HEK293 (cell line): ENCODE results near the gene MEX3A.

Experiments
- EGR2 ChIP-seq: fragments of 450-650 bp; formaldehyde crosslinking; IDR thresholded peaks from 2 replicates; pipeline ENCODE4 v1.5.1; 2016; ENCODE audit warnings: low read depth, missing biosample characterization, missing genetic modification characterization
- GLIS1 ChIP-seq: fragments of 450-650 bp; formaldehyde crosslinking; IDR thresholded peaks from 2 replicates; pipeline ENCODE4 v1.5.1; 2016; ENCODE audit warnings: missing biosample characterization, missing genetic modification characterization
- MYNN ChIP-seq: fragments of 450-650 bp; formaldehyde crosslinking; IDR thresholded peaks from 2 replicates; pipeline ENCODE4 v1.5.1; 2016; ENCODE audit warnings: missing biosample characterization, missing genetic modification characterization, borderline replicate concordance
- PBX3 ChIP-seq: sonication (generic); formaldehyde crosslinking; IDR thresholded peaks from 2 replicates; pipeline ENCODE4 v1.8.1; 2022; ENCODE audit warnings: mild to moderate bottlenecking, moderate library complexity, missing genetic modification reagents
- SALL2 ChIP-seq: fragments of 450-650 bp; formaldehyde crosslinking; IDR thresholded peaks from 2 replicates; pipeline ENCODE4 v1.5.0; 2017; ENCODE audit warnings: missing biosample characterization, mild to moderate bottlenecking, missing genetic modification characterization, borderline replicate concordance
- SCRT2 ChIP-seq: fragments of 450-650 bp; formaldehyde crosslinking; IDR thresholded peaks from 2 replicates; pipeline ENCODE4 v1.5.1; 2016; ENCODE audit warnings: missing biosample characterization, missing genetic modification characterization
- SP2 ChIP-seq: fragments of 450-650 bp; formaldehyde crosslinking; IDR thresholded peaks from 2 replicates; pipeline ENCODE4 v1.5.1; 2016; ENCODE audit warnings: missing biosample characterization, missing genetic modification characterization
- TRIM28 ChIP-seq: IDR thresholded peaks from 2 replicates; pipeline ENCODE4 v1.6.1; 2011; ENCODE audit warnings: low read length, control low read depth, borderline replicate concordance
- WT1 ChIP-seq: fragments of 450-650 bp; formaldehyde crosslinking; IDR thresholded peaks from 2 replicates; pipeline ENCODE4 v1.5.1; 2016; ENCODE audit warnings: missing biosample characterization, missing genetic modification characterization
- ZBTB17 ChIP-seq: fragments of 450-650 bp; formaldehyde crosslinking; IDR thresholded peaks from 2 replicates; pipeline ENCODE4 v1.5.1; 2016; ENCODE audit warnings: missing biosample characterization, missing genetic modification characterization
- ZBTB48 ChIP-seq: fragments of 450-650 bp; formaldehyde crosslinking; IDR thresholded peaks from 2 replicates; pipeline ENCODE4 v1.5.1; 2016; ENCODE audit warnings: missing biosample characterization, missing genetic modification characterization
- ZBTB8A ChIP-seq: fragments of 450-650 bp; formaldehyde crosslinking; IDR thresholded peaks from 2 replicates; pipeline ENCODE4 v1.5.1; 2016; ENCODE audit warnings: missing biosample characterization, missing genetic modification characterization
- ZEB2 ChIP-seq: fragments of 450-650 bp; formaldehyde crosslinking; IDR thresholded peaks from 2 replicates; pipeline ENCODE4 v1.5.1; 2016; ENCODE audit warnings: missing biosample characterization, missing genetic modification characterization
- ZFHX2 ChIP-seq: fragments of 450-650 bp; formaldehyde crosslinking; conservative IDR thresholded peaks from 2 replicates; pipeline ENCODE4 v1.5.1; 2016; ENCODE audit warnings: missing biosample characterization, missing genetic modification characterization
- ZFP3 ChIP-seq: fragments of 450-650 bp; formaldehyde crosslinking; IDR thresholded peaks from 2 replicates; pipeline ENCODE4 v1.5.1; 2016; ENCODE audit warnings: low read depth, missing biosample characterization, missing genetic modification characterization
- ZNF133 ChIP-seq: fragments of 450-650 bp; formaldehyde crosslinking; IDR thresholded peaks from 2 replicates; pipeline ENCODE4 v1.5.1; 2016; ENCODE audit warnings: missing biosample characterization, missing genetic modification characterization
- ZNF140 ChIP-seq: fragments of 450-650 bp; formaldehyde crosslinking; IDR thresholded peaks from 2 replicates; pipeline ENCODE4 v1.5.1; 2016; ENCODE audit warnings: missing biosample characterization, missing genetic modification characterization
- ZNF214 ChIP-seq: fragments of 450-650 bp; formaldehyde crosslinking; IDR thresholded peaks from 2 replicates; pipeline ENCODE4 v1.5.1; 2017; ENCODE audit warnings: missing biosample characterization, mild to moderate bottlenecking, missing genetic modification characterization, borderline replicate concordance
- ZNF221 ChIP-seq: fragments of 450-650 bp; formaldehyde crosslinking; IDR thresholded peaks from 2 replicates; pipeline ENCODE4 v1.5.1; 2017; ENCODE audit warnings: missing biosample characterization, missing genetic modification characterization, borderline replicate concordance
- ZNF248 ChIP-seq: fragments of 450-650 bp; formaldehyde crosslinking; IDR thresholded peaks from 2 replicates; pipeline ENCODE4 v1.5.1; 2017; ENCODE audit warnings: missing biosample characterization, missing genetic modification characterization
- ZNF324 ChIP-seq: fragments of 450-650 bp; formaldehyde crosslinking; IDR thresholded peaks from 2 replicates; pipeline ENCODE4 v1.5.1; 2016; ENCODE audit warnings: missing biosample characterization, missing genetic modification characterization
- ZNF341 ChIP-seq: fragments of 450-650 bp; formaldehyde crosslinking; IDR thresholded peaks from 2 replicates; pipeline ENCODE4; 2016; ENCODE audit warnings: low read depth, missing biosample characterization, missing genetic modification characterization
- ZNF350 ChIP-seq: fragments of 450-650 bp; formaldehyde crosslinking; IDR thresholded peaks from 2 replicates; pipeline ENCODE4 v1.5.0; 2017; ENCODE audit warnings: missing biosample characterization, mild to moderate bottlenecking, missing genetic modification characterization
- ZNF362 ChIP-seq: fragments of 450-650 bp; formaldehyde crosslinking; IDR thresholded peaks from 2 replicates; pipeline ENCODE4 v1.5.1; 2016; ENCODE audit warnings: missing biosample characterization, missing genetic modification characterization
- ZNF416 ChIP-seq: fragments of 450-650 bp; formaldehyde crosslinking; IDR thresholded peaks from 2 replicates; pipeline ENCODE4 v1.5.1; 2016; ENCODE audit warnings: missing biosample characterization, missing genetic modification characterization
- ZNF433 ChIP-seq: fragments of 450-650 bp; formaldehyde crosslinking; IDR thresholded peaks from 2 replicates; pipeline ENCODE4 v1.5.1; 2016; ENCODE audit warnings: missing biosample characterization, missing genetic modification characterization, low read depth
- ZNF530 ChIP-seq: fragments of 450-650 bp; formaldehyde crosslinking; IDR thresholded peaks from 2 replicates; pipeline ENCODE4 v1.5.1; 2016; ENCODE audit warnings: low read depth, missing biosample characterization, missing genetic modification characterization
- ZNF549 ChIP-seq: fragments of 450-650 bp; IDR thresholded peaks from 2 replicates; pipeline ENCODE4 v1.5.1; 2018; ENCODE audit warnings: missing biosample characterization, missing genetic modification characterization, mild to moderate bottlenecking, inconsistent platforms, moderate library complexity
- ZNF624 ChIP-seq: fragments of 450-650 bp; formaldehyde crosslinking; IDR thresholded peaks from 2 replicates; pipeline ENCODE4 v1.5.1; 2017; ENCODE audit warnings: missing biosample characterization, missing genetic modification characterization
- ZNF629 ChIP-seq: fragments of 450-650 bp; formaldehyde crosslinking; IDR thresholded peaks from 2 replicates; pipeline ENCODE4 v1.5.1; 2017; ENCODE audit warnings: missing biosample characterization, missing genetic modification characterization
- ZSCAN16 ChIP-seq: fragments of 450-650 bp; formaldehyde crosslinking; IDR thresholded peaks from 2 replicates; pipeline ENCODE4 v1.5.1; 2016; ENCODE audit warnings: missing biosample characterization, missing genetic modification characterization
- TF ChIP-seq, protein P1 (sequence below): fragments of 450-650 bp; formaldehyde crosslinking; IDR thresholded peaks from 2 replicates; pipeline ENCODE4; 2016; ENCODE audit warnings: missing biosample characterization, missing genetic modification characterization
- TF ChIP-seq, protein P2 (sequence below): fragments of 450-650 bp; formaldehyde crosslinking; IDR thresholded peaks from 2 replicates; pipeline ENCODE4 v1.5.1; 2016; ENCODE audit warnings: missing biosample characterization, missing genetic modification characterization
- TF ChIP-seq, protein P3 (sequence below): fragments of 450-650 bp; IDR thresholded peaks from 2 replicates; pipeline ENCODE4 v1.5.1; 2018; ENCODE audit warnings: missing biosample characterization, missing genetic modification characterization
- TF ChIP-seq, protein P4 (sequence below): fragments of 450-650 bp; formaldehyde crosslinking; IDR thresholded peaks from 2 replicates; pipeline ENCODE4 v1.5.1; 2016; ENCODE audit warnings: missing biosample characterization, missing genetic modification characterization

The MEX3A gene

DNA sequence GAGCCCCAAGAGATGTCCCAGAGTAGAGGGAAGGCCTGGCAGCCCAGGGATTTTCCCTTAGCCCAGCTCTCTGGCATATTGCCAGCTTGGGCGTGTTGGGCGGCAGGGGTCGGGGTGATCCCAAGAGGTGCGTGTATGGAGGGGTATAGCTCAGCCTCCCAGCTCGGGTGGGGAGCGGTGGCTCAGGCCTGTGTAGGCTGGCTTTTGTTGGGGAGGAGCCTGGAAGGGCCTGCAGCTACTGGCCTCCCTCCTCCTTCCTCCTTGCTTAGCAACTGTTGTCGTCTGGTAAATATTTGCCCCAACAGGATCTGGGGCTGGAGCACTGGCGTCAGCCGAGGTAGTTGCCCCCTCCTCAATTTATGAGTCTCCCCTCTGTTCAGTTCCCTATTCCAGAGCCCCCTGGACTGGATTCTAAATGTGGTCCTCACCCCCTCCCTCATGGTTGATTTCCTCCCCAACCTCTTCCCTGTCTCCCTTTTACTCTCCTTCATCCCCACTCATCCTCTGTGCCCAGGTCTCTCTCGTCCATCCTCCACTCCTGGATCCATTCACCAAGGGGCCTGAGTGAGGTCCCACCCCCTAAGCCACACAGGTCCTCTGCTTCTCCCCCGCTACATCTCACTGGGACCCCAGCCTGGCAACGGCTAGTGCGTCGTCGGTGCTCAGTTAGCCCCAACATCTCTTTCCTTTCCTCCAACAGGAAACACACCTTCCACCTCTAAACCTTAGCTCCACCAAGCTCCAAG lies 22.0 kb upstream of the MEX3A start (continued):
- TF ChIP-seq, protein P1, sequence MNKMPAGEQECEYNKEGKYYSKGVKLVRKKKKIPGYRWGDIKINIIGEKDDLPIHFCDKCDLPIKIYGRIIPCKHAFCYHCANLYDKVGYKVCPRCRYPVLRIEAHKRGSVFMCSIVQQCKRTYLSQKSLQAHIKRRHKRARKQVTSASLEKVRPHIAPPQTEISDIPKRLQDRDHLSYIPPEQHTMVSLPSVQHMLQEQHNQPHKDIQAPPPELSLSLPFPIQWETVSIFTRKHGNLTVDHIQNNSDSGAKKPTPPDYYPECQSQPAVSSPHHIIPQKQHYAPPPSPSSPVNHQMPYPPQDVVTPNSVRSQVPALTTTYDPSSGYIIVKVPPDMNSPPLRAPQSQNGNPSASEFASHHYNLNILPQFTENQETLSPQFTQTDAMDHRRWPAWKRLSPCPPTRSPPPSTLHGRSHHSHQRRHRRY = no peak
- TF ChIP-seq ZNF214 (tag by site-specific recombination) (no peak), ZBTB48 (0 out of 2 replicates have a peak, but pooled peaks have one; percentile 70), ZNF362 (tag by site-specific recombination) (no peak), ZSCAN16 (tag by site-specific recombination) (no peak), ZNF530 (tag by site-specific recombination) (no peak), ZNF133 (tag by site-specific recombination) (no peak), SP2 (tag by site-specific recombination) (0 out of 2 replicates have a peak, but pooled peaks have one; percentile 10), ZNF629 (tag by site-specific recombination) (no peak), ZBTB17 (peak; percentile 14), PBX3 (CRISPR knock-in tag) (no peak), ZFHX2 (tag by site-specific recombination) (peak; percentile 25), SALL2 (no peak), ZNF549 (tag by site-specific recombination) (no peak), ZNF341 (peak; percentile 97), ZNF433 (tag by site-specific recombination) (no peak), WT1 (tag by site-specific recombination) (peak; percentile 77), ZNF624 (tag by site-specific recombination) (no peak), ZNF248 (no peak), ZFP3 (tag by site-specific recombination) (no peak), ZNF416 (tag by site-specific recombination) (no peak), SCRT2 (tag by site-specific recombination) (no peak), ZNF140 (tag by site-specific recombination) (no peak), EGR2 (0 out of 2 replicates have a peak, but pooled peaks have one; percentile 28), ZNF350 (tag by site-specific recombination) (no peak), MYNN (tag by site-specific recombination) (no peak), TRIM28 (no peak), ZNF221 (tag by site-specific recombination) (no peak), ZBTB8A (tag by site-specific recombination) (peak; percentile 69), ZEB2 (tag by site-specific recombination) (no peak), ZNF324 (tag by site-specific recombination) (no peak), GLIS1 (tag by site-specific recombination) (peak; percentile 13; the same call in 1 of the 2 replicates)
- TF ChIP-seq, protein P2, sequence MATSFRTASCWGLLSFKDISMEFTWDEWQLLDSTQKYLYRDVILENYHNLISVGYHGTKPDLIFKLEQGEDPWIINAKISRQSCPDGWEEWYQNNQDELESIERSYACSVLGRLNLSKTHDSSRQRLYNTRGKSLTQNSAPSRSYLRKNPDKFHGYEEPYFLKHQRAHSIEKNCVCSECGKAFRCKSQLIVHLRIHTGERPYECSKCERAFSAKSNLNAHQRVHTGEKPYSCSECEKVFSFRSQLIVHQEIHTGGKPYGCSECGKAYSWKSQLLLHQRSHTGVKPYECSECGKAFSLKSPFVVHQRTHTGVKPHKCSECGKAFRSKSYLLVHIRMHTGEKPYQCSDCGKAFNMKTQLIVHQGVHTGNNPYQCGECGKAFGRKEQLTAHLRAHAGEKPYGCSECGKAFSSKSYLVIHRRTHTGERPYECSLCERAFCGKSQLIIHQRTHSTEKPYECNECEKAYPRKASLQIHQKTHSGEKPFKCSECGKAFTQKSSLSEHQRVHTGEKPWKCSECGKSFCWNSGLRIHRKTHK = no peak
- TF ChIP-seq, protein P3, sequence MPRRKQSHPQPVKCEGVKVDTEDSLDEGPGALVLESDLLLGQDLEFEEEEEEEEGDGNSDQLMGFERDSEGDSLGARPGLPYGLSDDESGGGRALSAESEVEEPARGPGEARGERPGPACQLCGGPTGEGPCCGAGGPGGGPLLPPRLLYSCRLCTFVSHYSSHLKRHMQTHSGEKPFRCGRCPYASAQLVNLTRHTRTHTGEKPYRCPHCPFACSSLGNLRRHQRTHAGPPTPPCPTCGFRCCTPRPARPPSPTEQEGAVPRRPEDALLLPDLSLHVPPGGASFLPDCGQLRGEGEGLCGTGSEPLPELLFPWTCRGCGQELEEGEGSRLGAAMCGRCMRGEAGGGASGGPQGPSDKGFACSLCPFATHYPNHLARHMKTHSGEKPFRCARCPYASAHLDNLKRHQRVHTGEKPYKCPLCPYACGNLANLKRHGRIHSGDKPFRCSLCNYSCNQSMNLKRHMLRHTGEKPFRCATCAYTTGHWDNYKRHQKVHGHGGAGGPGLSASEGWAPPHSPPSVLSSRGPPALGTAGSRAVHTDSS = no peak
- TF ChIP-seq, protein P4, sequence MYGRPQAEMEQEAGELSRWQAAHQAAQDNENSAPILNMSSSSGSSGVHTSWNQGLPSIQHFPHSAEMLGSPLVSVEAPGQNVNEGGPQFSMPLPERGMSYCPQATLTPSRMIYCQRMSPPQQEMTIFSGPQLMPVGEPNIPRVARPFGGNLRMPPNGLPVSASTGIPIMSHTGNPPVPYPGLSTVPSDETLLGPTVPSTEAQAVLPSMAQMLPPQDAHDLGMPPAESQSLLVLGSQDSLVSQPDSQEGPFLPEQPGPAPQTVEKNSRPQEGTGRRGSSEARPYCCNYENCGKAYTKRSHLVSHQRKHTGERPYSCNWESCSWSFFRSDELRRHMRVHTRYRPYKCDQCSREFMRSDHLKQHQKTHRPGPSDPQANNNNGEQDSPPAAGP = no peak
